HUDEP-2 (cell line): ENCODE data around the gene ATP7A.
"Not testable (repeated sequence)": the region's sequence is repeated elsewhere in the genome, so short reads cannot be mapped to it uniquely, and the experiment has no call there.

ENCODE experiments used
- DNase-seq, 76 experiments: peaks; one replicate each; lab custom pipeline; 2025; ENCODE audit not compliant: unreplicated experiment in 76 of 76; lab: John Stamatoyannopoulos, UW

ATP7A gene

GRCh38 chrX:78024349-78025059 is 114.0 kb downstream of the ATP7A start:
- DNase-seq: peak in 70 of 76 experiments; percentile 0 to 85 (median 35)

GRCh38 chrX:78027798-78028197 is 117.3 kb downstream of the ATP7A start:
- DNase-seq: no peak

GRCh38 chrX:78029663-78030062 is 119.2 kb downstream of the ATP7A start:
- peak in 37 of 76 experiments; percentile 0 to 34 (median 3) for DNase-seq

- no peak for DNase-seq
Measured at GRCh38 chrX:78035061-78035460, 124.6 kb downstream of the ATP7A start.

GRCh38 chrX:78037881-78038280 is 127.4 kb downstream of the ATP7A start:
- DNase-seq: no peak

GRCh38 chrX:78042601-78043000 is 132.1 kb downstream of the ATP7A start:
- peak in 1 of 76 experiments; percentile 0 for DNase-seq

- DNase-seq: no peak
Measured at GRCh38 chrX:78046362-78046761, 135.9 kb downstream of the ATP7A start.

- DNase-seq: no peak
Measured at GRCh38 chrX:78048052-78048451, 137.6 kb downstream of the ATP7A start.

- no peak for DNase-seq
Measured at GRCh38 chrX:78063687-78064086, 153.2 kb downstream of the ATP7A start.

- no peak for DNase-seq
Measured at GRCh38 chrX:78064152-78064551, 153.7 kb downstream of the ATP7A start.

GRCh38 chrX:78064698-78065601 is 154.5 kb downstream of the ATP7A start:
- DNase-seq: peak in 5 of 76 experiments; percentile 0 to 15 (median 0)

GRCh38 chrX:78066110-78066509 is 155.6 kb downstream of the ATP7A start:
- DNase-seq: no peak

- no peak for DNase-seq
Measured at GRCh38 chrX:78071331-78071730, 160.8 kb downstream of the ATP7A start.

- DNase-seq: not testable (repeated sequence)
Measured at GRCh38 chrX:78073147-78074077, 162.9 kb downstream of the ATP7A start.

GRCh38 chrX:78074088-78074487 is 163.6 kb downstream of the ATP7A start:
- no peak for DNase-seq

GRCh38 chrX:78075787-78076389 is 165.4 kb downstream of the ATP7A start:
- DNase-seq: no peak

GRCh38 chrX:78081413-78081812 is 170.9 kb downstream of the ATP7A start:
- DNase-seq: not testable (repeated sequence)

GRCh38 chrX:78092296-78092695 is 181.8 kb downstream of the ATP7A start:
- DNase-seq: peak in 23 of 76 experiments; percentile 0 to 37 (median 8)

- no peak for DNase-seq
Measured at GRCh38 chrX:78098108-78098507, 187.6 kb downstream of the ATP7A start.
